ENCODE data around the gene NCS1.
A peak's percentile ranks its signal among the peaks of the same experiment; 100 is the strongest.

NCS1 gene

GRCh38 chr9:130172161-130172857 lies at the start of gene NCS1:
Gene NCS1 (plus strand): TSS chr9:130172404. CDS start chr9:130172664, 260 bp downstream.
- DNase-seq (ENCODE audit: low spot score in 2 of 2): peak; percentile 65 to 85
- H3K27me3 ChIP-seq (ENCODE audit: low read depth): no peaks in the 10 kb centered on the region
- no peaks in the 10 kb centered on the region for H3K4me1 ChIP-seq
- H3K9me3 ChIP-seq: no peaks in the 10 kb centered on the region
- peaks cover 10% of the 10 kb centered on the region for H3K36me3 ChIP-seq (replicated peaks)
- H3K4me3 ChIP-seq: peak within 1 kb of the TSS; percentile 56
- in situ Hi-C loops (cut with MboI; ENCODE audit: low sequenced_read_pairs): no loop called here

DNA sequence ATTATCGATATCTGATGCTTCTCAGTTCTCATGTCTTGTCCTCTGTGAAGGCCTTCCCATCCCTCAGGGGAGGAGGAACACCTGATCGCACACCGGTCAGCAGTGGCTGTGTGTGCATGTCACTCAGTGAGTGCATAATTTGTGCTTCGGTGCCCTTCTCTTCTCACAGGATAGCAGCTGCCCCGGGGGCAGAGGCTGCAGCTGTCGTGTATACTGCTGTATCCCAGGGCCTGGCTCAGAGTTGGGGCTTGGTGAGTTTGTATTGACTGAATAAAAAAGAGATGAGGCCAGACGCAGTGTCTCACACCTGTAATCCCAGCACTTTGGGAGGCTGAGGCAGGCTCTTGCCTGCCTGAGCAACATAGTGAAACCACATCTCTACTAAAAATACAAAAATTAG lies 49.7 kb upstream of the NCS1 start:
- Histone ChIP-seq H3K4me3 (no peak overlapping the region), H3K27me3 (ENCODE audit: low read depth) (no peaks in the 10 kb centered on the region), H3K4me1 (no peaks in the 10 kb centered on the region), H3K9me3 (no peaks in the 10 kb centered on the region), H3K36me3 (replicated peaks) (peaks cover 2% of the 10 kb centered on the region; the same call in 1 of the 2 replicates)
- in situ Hi-C loops (cut with MboI; ENCODE audit: low sequenced_read_pairs): loop anchor here (25.0 kb wide), 1 partner anchor 215 kb away; no protein-coding TSS in a partner anchor
- DNase-seq (ENCODE audit: low spot score in 2 of 2): no peak

- no peaks in the 10 kb centered on the region for H3K27me3 ChIP-seq (ENCODE audit: low read depth)
- no peaks in the 10 kb centered on the region for H3K9me3 ChIP-seq
- H3K4me3 ChIP-seq: no peak overlapping the region
- H3K36me3 ChIP-seq (replicated peaks): peaks cover 10% of the 10 kb centered on the region
- H3K4me1 ChIP-seq: no peaks in the 10 kb centered on the region
- DNase-seq (ENCODE audit: low spot score in 2 of 2): no peak
- in situ Hi-C loops (cut with MboI; ENCODE audit: low sequenced_read_pairs): loop anchor here (25.0 kb wide), 1 partner anchor 213 kb away; no protein-coding TSS in a partner anchor
Measured at GRCh38 chr9:130124085-130124860, 47.9 kb upstream of the NCS1 start.

DNA sequence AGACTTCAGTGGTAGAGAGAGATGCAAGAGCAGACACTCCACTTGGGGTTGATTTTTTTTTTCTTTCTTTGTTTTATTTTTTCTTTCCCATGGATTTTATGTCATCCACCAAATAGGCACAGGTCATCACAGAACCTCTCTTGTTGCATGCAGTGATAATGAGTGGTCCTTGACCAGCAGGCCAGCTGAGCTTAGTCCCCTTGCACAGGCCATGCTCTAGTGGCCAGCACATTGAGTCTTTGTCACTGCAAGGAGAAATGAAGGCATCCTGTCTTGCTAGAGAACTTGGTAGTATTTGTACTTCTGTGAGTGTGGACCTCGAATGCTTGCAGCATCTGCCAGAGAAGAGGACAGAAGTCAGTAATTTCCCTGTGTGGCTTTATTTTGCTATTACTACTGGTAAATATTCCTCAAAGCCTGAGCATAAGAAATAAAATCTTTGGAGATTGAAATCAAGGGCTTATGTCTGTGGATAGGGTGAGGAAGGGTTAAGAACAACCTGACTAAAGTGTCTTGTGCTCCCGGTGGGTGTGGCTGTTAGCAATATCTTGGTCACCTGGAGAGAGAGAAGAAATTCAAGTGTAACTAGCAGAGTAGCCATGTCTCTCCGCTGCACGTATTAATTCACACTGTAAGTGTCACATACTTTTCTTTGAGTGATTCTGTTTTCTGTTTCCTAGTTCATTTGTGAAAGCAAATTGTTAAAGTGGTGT lies 45.3 kb upstream of the NCS1 start:
- in situ Hi-C loops (cut with MboI; ENCODE audit: low sequenced_read_pairs): no loop called here
- Histone ChIP-seq H3K27me3 (ENCODE audit: low read depth) (no peaks in the 10 kb centered on the region), H3K4me3 (no peak overlapping the region), H3K36me3 (replicated peaks) (peaks cover 11% of the 10 kb centered on the region), H3K4me1 (no peaks in the 10 kb centered on the region), H3K9me3 (no peaks in the 10 kb centered on the region)
- no peak for DNase-seq (ENCODE audit: low spot score in 2 of 2)

GRCh38 chr9:130128251-130128650 lies 44.0 kb upstream of the NCS1 start:
- peaks cover 11% of the 10 kb centered on the region for H3K36me3 ChIP-seq (replicated peaks)

DNA sequence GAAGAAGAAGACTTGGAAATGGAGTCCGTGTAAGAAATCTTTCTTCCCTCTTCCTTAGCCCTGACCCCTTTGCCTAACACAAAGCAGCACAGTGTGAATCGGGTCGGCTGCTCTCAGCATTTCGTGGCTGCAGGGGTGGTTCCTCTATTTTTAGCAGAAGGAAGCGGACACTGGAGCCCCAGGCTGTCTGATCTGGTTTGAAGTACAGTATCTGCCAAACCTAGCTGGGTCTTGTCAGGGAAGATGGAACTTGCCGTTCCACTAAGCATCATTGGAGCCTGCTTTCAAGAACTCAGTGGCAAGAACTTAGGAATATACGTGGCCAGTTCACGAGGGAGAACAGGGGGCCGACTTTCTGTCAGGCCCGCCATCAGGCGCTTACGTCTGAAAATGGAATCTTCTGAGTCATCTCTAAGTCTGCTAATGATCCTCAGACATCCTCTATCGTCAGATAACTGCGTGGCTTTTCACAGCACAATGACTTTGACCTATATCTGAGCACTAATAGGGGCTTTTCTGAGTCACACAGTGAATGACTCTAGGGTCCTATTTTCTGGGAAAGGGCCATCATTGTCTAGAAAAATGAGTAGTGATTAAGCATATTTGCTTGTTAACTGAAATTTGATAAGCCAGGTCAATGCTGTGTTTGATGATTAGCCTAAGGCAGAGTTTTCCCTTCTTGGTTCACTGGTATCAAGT lies 43.3 kb upstream of the NCS1 start:
- Histone ChIP-seq H3K27me3 (ENCODE audit: low read depth) (no peaks in the 10 kb centered on the region), H3K4me3 (no peak overlapping the region), H3K36me3 (replicated peaks) (peaks cover 11% of the 10 kb centered on the region), H3K9me3 (no peaks in the 10 kb centered on the region), H3K4me1 (no peaks in the 10 kb centered on the region)
- DNase-seq (ENCODE audit: low spot score in 2 of 2): no peak
- in situ Hi-C loops (cut with MboI; ENCODE audit: low sequenced_read_pairs): no loop called here

More at GRCh38 chr9:130128251-130128650, 44.0 kb upstream of the NCS1 start:
- DNase-seq (ENCODE audit: low spot score in 2 of 2): no peak
- in situ Hi-C loops (cut with MboI; ENCODE audit: low sequenced_read_pairs): no loop called here
- Histone ChIP-seq H3K4me3 (no peak overlapping the region), H3K4me1 (no peaks in the 10 kb centered on the region), H3K9me3 (no peaks in the 10 kb centered on the region), H3K27me3 (ENCODE audit: low read depth) (no peaks in the 10 kb centered on the region)

DNA sequence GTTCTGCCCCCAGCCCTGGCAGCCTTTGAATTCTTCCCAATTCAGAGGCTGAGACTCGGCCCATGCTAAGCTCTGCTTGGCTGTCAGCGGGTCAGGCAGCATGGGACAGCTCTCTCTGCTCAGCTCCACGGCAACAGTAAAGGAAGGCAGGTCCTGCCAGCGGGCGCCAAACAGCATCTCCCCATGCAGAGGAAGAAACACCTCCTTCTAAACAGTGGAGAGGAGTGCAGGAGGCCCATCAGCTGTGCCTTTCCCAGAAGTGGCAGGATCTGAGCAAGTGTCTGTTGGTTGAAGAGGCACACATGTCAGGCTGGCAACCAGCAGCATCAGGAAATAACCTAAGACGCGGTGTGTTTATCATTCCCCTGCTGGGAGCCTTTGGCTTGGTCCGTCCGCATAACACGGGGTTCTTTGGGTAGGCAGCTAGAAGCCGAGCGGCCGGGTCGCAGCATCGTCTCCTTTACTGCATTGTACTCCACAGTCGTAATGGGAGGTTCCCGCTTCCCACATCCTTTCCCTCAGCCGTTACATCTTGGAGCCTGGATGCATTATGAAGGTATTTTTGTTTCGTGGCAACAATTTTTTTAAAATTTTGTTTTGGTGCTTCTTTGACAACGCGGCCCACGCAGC lies 42.7 kb upstream of the NCS1 start:
- in situ Hi-C loops (cut with MboI; ENCODE audit: low sequenced_read_pairs): no loop called here
- H3K4me3 ChIP-seq: no peak overlapping the region
- no peaks in the 10 kb centered on the region for H3K4me1 ChIP-seq
- peaks cover 11% of the 10 kb centered on the region for H3K36me3 ChIP-seq (replicated peaks)
- DNase-seq (ENCODE audit: low spot score in 2 of 2): no peak
- no peaks in the 10 kb centered on the region for H3K27me3 ChIP-seq (ENCODE audit: low read depth)
- no peaks in the 10 kb centered on the region for H3K9me3 ChIP-seq

DNA sequence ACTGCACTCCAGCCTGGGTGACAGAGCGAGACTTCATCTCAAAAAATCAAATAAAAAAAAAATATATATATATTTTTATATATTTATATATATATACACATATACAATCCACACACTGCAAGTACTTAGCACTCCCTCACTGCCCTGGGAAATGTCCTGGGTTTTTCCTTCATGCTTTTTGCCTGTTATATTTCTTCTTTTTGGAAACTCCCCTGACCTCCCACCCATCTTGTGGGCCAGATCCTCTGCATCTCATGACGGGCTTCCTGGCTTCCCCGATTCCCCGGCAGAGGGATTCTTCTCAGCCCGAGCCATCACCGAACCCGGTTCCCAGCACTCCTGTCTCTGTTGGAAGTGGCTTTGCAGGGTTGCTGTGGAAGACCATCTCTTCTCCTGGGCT lies 39.5 kb upstream of the NCS1 start:
- H3K4me3 ChIP-seq: no peak overlapping the region
- in situ Hi-C loops (cut with MboI; ENCODE audit: low sequenced_read_pairs): no loop called here

GRCh38 chr9:130137081-130137640 lies 35.0 kb upstream of the NCS1 start:
- no peaks in the 10 kb centered on the region for H3K4me1 ChIP-seq
- no peak overlapping the region for H3K4me3 ChIP-seq
- 0 out of 2 replicates have a peak, but pooled peaks cover 8% of the 10 kb centered on the region for H3K36me3 ChIP-seq (replicated peaks)
- in situ Hi-C loops (cut with MboI; ENCODE audit: low sequenced_read_pairs): no loop called here
- no peaks in the 10 kb centered on the region for H3K27me3 ChIP-seq (ENCODE audit: low read depth)
- no peaks in the 10 kb centered on the region for H3K9me3 ChIP-seq
- no peak for DNase-seq (ENCODE audit: low spot score in 2 of 2)

More for the DNA sequence above, 39.5 kb upstream of the NCS1 start:
- H3K36me3 ChIP-seq (replicated peaks): peaks cover 19% of the 10 kb centered on the region
- DNase-seq (ENCODE audit: low spot score in 2 of 2): no peak
- no peaks in the 10 kb centered on the region for H3K4me1 ChIP-seq
- H3K9me3 ChIP-seq: no peaks in the 10 kb centered on the region
- no peaks in the 10 kb centered on the region for H3K27me3 ChIP-seq (ENCODE audit: low read depth)

DNA sequence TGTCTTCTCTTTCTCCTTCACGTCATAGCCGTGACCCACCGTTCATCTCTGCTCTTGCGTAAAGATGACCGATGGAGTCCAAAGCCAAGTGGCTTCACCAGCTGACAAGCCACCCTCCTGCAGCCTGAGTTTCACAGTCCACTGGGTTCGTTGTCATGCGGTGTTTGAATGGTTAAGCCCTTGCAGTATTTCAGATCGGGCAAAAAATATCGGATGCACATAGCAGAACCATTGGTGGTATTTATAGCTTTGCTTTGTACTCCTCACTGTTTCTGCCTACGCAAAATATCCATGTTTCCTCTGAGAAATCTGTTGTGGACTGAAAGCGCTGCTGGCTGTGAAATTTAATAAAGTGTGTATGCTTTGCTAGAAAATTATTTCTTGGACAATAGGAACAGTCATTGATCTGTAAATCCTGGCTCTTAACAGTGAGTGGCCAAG lies 34.5 kb upstream of the NCS1 start:
- no peak for DNase-seq (ENCODE audit: low spot score in 2 of 2)
- Histone ChIP-seq H3K27me3 (ENCODE audit: low read depth) (no peaks in the 10 kb centered on the region), H3K36me3 (replicated peaks) (0 out of 2 replicates have a peak, but pooled peaks cover 8% of the 10 kb centered on the region), H3K4me3 (no peak overlapping the region), H3K9me3 (no peaks in the 10 kb centered on the region), H3K4me1 (no peaks in the 10 kb centered on the region)
- in situ Hi-C loops (cut with MboI; ENCODE audit: low sequenced_read_pairs): no loop called here

DNA sequence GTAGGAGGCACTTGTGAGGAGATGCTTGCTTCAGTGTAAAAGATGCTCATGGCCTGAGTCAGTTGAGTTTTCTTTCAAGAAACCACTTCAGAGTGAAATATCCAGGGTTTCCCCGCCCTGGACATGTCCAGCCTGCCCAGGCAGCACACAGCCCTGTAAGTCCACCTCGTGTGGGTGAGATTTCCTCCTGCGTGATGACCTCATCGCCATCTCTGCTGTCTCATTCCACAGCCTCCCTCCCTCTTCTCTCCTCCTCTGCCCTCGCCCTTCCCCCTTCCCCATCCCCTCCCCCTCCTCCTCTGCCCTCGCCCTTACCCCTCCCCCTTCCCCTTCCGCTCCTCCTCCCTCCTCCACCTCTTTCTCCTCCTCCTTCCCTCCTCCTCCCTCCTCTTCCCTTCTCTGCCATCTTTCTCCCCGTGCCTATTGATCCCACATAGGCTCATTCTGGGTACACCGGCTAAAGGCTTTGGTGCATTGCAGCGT lies 34.0 kb upstream of the NCS1 start:
- in situ Hi-C loops (cut with MboI; ENCODE audit: low sequenced_read_pairs): no loop called here
- H3K9me3 ChIP-seq: no peaks in the 10 kb centered on the region
- H3K4me1 ChIP-seq: no peaks in the 10 kb centered on the region
- DNase-seq (ENCODE audit: low spot score in 2 of 2): peak in 1 of 2 experiments; percentile 24
- no peaks in the 10 kb centered on the region for H3K27me3 ChIP-seq (ENCODE audit: low read depth)
- 0 out of 2 replicates have a peak, but pooled peaks cover 8% of the 10 kb centered on the region for H3K36me3 ChIP-seq (replicated peaks)
- no peak overlapping the region for H3K4me3 ChIP-seq

GRCh38 chr9:130138791-130139190 lies 33.4 kb upstream of the NCS1 start:
- DNase-seq (ENCODE audit: low spot score in 2 of 2): no peak
- in situ Hi-C loops (cut with MboI; ENCODE audit: low sequenced_read_pairs): no loop called here
- no peak overlapping the region for H3K4me3 ChIP-seq
- H3K9me3 ChIP-seq: no peaks in the 10 kb centered on the region
- 0 out of 2 replicates have a peak, but pooled peaks cover 8% of the 10 kb centered on the region for H3K36me3 ChIP-seq (replicated peaks)
- H3K4me1 ChIP-seq: no peaks in the 10 kb centered on the region
- 0 out of 2 replicates have a peak, but pooled peaks cover 2% of the 10 kb centered on the region for H3K27me3 ChIP-seq (ENCODE audit: low read depth)

Measured in HAP-1 (cell line).